ENCODE data around the gene SYNJ1. TPM values are rescaled to one million over a fixed set of nuclear protein-coding genes. Genes with fewer than 3 reads are reported as not detected.
A peak's percentile ranks its signal among the peaks of the same experiment; 100 is the strongest.

The SYNJ1 gene
- total and polyA plus RNA-seq, 2 of the 4 experiments (the other 2 are of a cell fraction), result 3.6 to 4.6 TPM

- TF ChIP-seq CHD1 (IDR thresholded peaks at IDR 0.05; ENCODE audit: low read depth, low read length), result no peak
- no peak for TF ChIP-seq SMC3 (IDR thresholded peaks at IDR 0.05; ENCODE audit: low read depth, low read length)
These were observed 43.2 kb upstream of the SYNJ1 start (continued) for GRCh38 chr21:32770871-32771523.

- peak; percentile 8 for DNase-seq
- Histone ChIP-seq H2AK5ac (ENCODE audit: low read depth, low read length) (no peak overlapping the region), H3K4me2 (ENCODE audit: low read depth, low read length) (no peak overlapping the region), H3K9me3 (ENCODE audit: control insufficient read depth, insufficient read depth, low read length) (no peaks in the 10 kb centered on the region), H3K9ac (ENCODE audit: low read depth, low read length) (no peak overlapping the region), H4K91ac (ENCODE audit: insufficient read depth, low read depth, low read length) (no peak overlapping the region), H2AK9ac (replicated peaks; ENCODE audit: low read depth, low read length, poor library complexity) (no peak overlapping the region), H3K36me3 (ENCODE audit: control insufficient read depth, insufficient read depth, low read length) (peaks cover 10% of the 10 kb centered on the region), H4K20me1 (ENCODE audit: insufficient read depth, low read length) (peaks cover 23% of the 10 kb centered on the region; the same call in 1 of the 2 replicates), H3K79me1 (ENCODE audit: low read depth in 1 of 2, low read length in 2 of 2) (peaks cover 6 to 39% of the 10 kb centered on the region in 2 experiments; a peak in 3 of 4 replicates), H2BK120ac (ENCODE audit: low read depth, low read length) (no peak overlapping the region), H3K27ac (ENCODE audit: insufficient read depth, low read length) (no peak overlapping the region), H2BK15ac (ENCODE audit: low read depth, low read length) (no peak overlapping the region), H3K56ac (ENCODE audit: extremely low read depth, insufficient read depth, low read length) (no peak overlapping the region), H4K8ac (ENCODE audit: low read depth in 2 of 2, low read length in 2 of 2) (no peak overlapping the region), H4K5ac (ENCODE audit: low read depth, low read length) (no peak overlapping the region), H3K14ac (replicated peaks; ENCODE audit: low read depth, low read length) (no peak overlapping the region), H3K23ac (ENCODE audit: low read depth, low read length) (no peak overlapping the region), H3K9me1 (ENCODE audit: insufficient read depth, low read length) (0 out of 2 replicates have a peak, but pooled peaks cover 2% of the 10 kb centered on the region), H2AFZ (replicated peaks; ENCODE audit: low read length, poor library complexity) (no peak overlapping the region), H3K4me3 (ENCODE audit: insufficient read depth, low read depth, low read length) (no peak overlapping the region), H3K27me3 (ENCODE audit: control insufficient read depth, insufficient read depth, low read length) (no peaks in the 10 kb centered on the region), H2BK5ac (ENCODE audit: low read depth, low read length, poor library complexity, severe bottlenecking) (no peak overlapping the region), H3K18ac (ENCODE audit: low read depth, low read length) (no peak overlapping the region), H2BK20ac (ENCODE audit: low read depth, low read length) (no peak overlapping the region), H3K4me1 (ENCODE audit: control insufficient read depth, insufficient read depth, low read length) (no peaks in the 10 kb centered on the region), H3K4ac (ENCODE audit: low read depth, low read length) (no peak overlapping the region)
- CTCF ChIA-PET, result no interaction called here
- no peak for ATAC-seq (ENCODE audit: low read depth)
- WGBS, 2 experiments (ENCODE audit: extremely low coverage in 2 of 2, insufficient read length in 1 of 2), result 78% methylated on average over 2 of the region's 3 CpGs; no CpG with 5 or more reads in 1 of the 2 experiments
- in situ Hi-C loops (cut with MboI; ENCODE audit: low sequenced_read_pairs), result no loop called here
- POLR2A ChIA-PET (ENCODE audit: unreplicated experiment), result no interaction called here
- intact Hi-C loops (cut with micrococcal nuclease), result loop anchor here (2.0 kb wide), 1 partner anchor 42 kb away; no protein-coding TSS in a partner anchor
- dilution Hi-C loops (cut with HindIII; ENCODE audit: low sequenced_read_pairs, unreplicated experiment), result no loop called here
- BruUV-seq (replicated peaks), result no TSS peak
- TF ChIP-seq, protein P1, sequence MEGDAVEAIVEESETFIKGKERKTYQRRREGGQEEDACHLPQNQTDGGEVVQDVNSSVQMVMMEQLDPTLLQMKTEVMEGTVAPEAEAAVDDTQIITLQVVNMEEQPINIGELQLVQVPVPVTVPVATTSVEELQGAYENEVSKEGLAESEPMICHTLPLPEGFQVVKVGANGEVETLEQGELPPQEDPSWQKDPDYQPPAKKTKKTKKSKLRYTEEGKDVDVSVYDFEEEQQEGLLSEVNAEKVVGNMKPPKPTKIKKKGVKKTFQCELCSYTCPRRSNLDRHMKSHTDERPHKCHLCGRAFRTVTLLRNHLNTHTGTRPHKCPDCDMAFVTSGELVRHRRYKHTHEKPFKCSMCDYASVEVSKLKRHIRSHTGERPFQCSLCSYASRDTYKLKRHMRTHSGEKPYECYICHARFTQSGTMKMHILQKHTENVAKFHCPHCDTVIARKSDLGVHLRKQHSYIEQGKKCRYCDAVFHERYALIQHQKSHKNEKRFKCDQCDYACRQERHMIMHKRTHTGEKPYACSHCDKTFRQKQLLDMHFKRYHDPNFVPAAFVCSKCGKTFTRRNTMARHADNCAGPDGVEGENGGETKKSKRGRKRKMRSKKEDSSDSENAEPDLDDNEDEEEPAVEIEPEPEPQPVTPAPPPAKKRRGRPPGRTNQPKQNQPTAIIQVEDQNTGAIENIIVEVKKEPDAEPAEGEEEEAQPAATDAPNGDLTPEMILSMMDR (conservative IDR thresholded peaks at IDR 0.05; ENCODE audit: low read depth, low read length), result no peak
- no peak for TF ChIP-seq POLR2A (IDR thresholded peaks at IDR 0.05; ENCODE audit: low read depth, low read length)
These were observed 40.7 kb upstream of the SYNJ1 start for GRCh38 chr21:32768530-32768929.
